Cardiac fibroblast (primary cell): ENCODE measurements around the gene CDSN.
"Not testable (repeated sequence)": the region's sequence is repeated elsewhere in the genome, so short reads cannot be mapped to it uniquely, and the experiment has no call there.

ENCODE experiments used
- DNase-seq, 2 donors: peaks; one replicate each; pipeline versions ENCODE4 v3.0.0 to v3.0.0-alpha.2; 2010; ENCODE audit warnings: low read depth in 2 of 2
- H3K4me3 ChIP-seq, 2 donors: replicated peaks in 1 of 2; 1 replicate in 1 of 2; 2 replicates in 1 of 2; pipeline ENCODE4 v1.5.1; 2011; ENCODE audit warnings: low read depth in 2 of 2, low read length in 2 of 2, mild to moderate bottlenecking in 2 of 2, moderate library complexity in 1 of 2
- TF ChIP-seq, protein P1 (sequence below): IDR thresholded peaks from one replicate; pipeline ENCODE4 v1.5.1; 2011; ENCODE audit warnings: low read depth, mild to moderate bottlenecking, low read length, inconsistent platforms

The CDSN gene

DNA sequence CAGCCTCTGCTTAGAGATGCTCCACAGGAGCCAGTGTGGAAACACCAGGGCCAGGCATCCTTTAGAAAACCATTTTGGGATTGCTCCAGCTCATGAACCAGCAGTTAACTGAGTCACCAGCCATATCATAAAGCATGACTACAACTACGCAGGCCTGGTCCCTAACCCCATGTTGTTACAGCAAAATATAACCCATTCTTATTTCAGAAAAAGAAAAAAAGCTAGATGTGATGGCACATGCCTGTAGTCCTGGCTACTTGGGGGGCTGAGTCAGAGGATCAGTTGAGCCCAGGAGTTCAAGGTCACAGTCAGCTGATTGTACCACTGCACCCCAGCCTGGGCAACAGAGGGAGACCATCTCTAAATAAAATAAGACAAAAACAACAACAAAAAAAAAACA, 44.7 kb downstream of the CDSN start:
- DNase-seq: peak; percentile 52 to 82
- TF ChIP-seq, protein P1, sequence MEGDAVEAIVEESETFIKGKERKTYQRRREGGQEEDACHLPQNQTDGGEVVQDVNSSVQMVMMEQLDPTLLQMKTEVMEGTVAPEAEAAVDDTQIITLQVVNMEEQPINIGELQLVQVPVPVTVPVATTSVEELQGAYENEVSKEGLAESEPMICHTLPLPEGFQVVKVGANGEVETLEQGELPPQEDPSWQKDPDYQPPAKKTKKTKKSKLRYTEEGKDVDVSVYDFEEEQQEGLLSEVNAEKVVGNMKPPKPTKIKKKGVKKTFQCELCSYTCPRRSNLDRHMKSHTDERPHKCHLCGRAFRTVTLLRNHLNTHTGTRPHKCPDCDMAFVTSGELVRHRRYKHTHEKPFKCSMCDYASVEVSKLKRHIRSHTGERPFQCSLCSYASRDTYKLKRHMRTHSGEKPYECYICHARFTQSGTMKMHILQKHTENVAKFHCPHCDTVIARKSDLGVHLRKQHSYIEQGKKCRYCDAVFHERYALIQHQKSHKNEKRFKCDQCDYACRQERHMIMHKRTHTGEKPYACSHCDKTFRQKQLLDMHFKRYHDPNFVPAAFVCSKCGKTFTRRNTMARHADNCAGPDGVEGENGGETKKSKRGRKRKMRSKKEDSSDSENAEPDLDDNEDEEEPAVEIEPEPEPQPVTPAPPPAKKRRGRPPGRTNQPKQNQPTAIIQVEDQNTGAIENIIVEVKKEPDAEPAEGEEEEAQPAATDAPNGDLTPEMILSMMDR: no peak

DNA sequence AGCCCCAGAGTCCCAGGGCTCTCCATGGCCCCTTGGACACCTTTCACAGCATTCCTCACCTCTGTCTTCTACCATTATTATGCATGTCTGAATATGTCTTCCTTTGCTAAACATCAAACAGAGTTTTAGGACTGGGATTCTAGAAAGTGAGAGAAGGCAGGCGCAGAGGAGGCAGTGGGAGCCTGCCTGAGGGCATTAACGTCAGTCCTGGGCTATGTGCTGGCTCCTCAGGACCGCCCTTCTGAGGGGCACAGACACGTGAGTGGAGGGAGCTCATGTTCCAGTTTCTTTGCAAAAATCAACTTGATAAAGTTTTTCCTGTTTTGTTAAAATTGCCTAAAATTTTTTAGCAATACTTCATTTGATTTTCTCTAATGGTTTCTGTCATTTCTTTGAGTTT, 45.8 kb downstream of the CDSN start:
- H3K4me3 ChIP-seq: no peak overlapping the region
- no peak for DNase-seq
- TF ChIP-seq, protein P1: no peak

More for the DNA sequence above, 44.7 kb downstream of the CDSN start:
- H3K4me3 ChIP-seq: no peak overlapping the region

DNA sequence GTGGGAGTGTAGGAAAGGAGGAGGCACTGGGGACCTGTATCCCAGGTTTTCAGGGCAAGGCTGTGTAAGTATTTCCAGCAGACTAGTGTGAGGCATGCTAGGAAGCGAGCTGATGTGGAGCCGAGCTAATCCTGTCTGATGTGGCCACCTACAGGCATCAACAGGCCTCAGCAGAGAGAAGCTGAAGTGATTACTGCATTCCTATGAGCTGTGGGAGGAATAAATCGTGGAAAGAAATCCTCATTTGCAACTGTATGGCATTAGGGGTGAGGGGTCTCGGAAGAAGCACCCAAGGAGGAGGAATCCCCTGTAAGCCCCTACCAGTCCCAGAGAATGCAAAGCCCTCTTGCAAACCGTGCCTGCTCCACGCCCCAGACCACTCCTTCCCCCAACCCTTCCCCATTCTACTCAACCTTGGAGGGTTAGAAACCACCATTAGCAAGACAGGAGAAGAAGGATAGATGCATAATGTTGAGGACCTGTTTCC, 49.5 kb downstream of the CDSN start:
- H3K4me3 ChIP-seq: no peak overlapping the region
- TF ChIP-seq, protein P1: peak; percentile 62
- DNase-seq: peak; percentile 74 to 89

DNA sequence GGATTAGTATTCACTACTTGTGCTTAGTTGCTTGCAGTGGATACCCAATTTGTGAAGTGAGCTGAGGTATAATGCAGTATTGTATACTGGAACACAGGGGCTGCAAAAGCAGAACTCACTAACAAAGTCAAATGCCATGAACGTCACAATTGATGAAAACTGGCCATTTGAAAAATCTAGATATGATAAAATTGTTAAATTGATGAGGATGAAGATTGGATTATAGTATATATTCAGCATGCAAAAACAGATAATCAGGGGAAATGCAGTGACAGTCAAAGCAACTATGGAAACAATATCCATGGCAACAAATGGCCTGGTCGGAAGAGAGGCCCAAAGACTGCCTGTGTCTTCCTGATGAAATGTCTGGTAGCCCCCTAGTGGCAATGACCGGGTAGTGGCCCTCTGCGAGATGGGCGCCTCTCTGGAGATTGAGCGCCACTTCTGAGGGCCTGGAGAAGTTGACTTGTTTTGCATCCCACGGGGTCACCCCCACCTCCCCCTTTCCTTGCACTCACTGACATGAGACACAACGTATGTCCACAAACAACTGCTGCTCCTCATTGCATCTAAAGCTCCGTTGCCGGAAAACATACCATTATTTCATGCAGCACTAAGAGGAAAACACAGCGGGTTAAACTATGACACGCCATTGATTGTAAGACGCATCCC, 51.4 kb downstream of the CDSN start:
- peak; percentile 87 for DNase-seq
- no peak overlapping the region for H3K4me3 ChIP-seq
- TF ChIP-seq, protein P1: peak; percentile 89

DNA sequence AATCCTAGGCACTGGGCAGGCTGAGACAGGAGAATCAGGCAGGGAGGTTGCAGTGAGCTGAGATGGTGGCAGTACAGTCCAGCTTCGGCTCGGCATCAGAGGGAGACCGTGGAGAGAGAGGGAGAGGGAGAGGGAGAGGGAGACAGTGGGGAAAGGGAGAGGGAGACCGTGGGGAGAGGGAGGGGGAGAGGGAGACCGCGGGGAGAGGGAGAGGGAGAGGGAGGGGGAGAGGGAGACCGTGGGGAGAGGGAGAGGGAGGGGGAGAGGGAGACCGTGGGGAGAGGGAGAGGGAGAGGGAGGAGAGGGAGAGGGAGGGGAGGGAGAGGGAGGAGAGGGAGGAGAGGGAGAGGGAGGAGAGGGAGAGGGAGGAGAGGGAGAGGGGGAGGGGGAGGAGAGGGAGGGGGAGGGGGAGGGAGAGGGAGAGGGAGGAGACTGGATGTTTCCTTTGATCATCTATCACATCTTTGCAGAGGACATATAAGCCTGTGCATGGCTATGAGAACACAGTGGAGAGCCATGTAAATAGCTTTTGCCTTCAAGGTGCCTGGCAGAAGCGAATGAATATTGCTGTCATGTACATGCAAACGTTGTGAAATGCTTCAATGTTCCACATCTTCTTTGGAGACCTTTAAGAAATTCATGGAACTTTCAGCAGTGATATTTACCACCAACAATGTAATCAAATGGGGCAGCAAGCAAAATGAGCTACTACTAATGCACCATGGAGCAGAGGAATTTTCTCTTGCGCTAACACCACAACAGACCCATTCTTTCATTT, 52.2 kb downstream of the CDSN start:
- not testable (repeated sequence) for H3K4me3 ChIP-seq, DNase-seq

DNA sequence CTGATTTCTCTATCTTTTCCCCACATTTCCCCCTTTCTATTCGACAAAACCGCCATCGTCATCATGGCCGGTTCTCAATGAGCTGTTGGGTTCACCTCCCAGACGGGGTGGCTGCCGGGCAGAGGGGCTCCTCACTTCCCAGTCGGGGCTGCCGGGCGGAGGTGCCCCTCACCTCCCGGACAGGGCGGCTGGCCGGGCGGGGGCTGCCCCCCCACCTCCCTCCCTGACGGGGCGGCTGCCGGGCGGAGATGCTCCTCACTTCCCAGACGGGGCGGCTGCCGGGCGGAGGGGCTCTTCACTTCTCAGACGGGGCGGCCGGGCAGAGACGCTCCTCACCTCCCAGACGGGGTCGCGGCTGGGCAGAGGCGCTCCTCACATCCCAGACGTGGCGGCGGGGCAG, 53.2 kb downstream of the CDSN start:
- DNase-seq, H3K4me3 ChIP-seq: not testable (repeated sequence)

DNA sequence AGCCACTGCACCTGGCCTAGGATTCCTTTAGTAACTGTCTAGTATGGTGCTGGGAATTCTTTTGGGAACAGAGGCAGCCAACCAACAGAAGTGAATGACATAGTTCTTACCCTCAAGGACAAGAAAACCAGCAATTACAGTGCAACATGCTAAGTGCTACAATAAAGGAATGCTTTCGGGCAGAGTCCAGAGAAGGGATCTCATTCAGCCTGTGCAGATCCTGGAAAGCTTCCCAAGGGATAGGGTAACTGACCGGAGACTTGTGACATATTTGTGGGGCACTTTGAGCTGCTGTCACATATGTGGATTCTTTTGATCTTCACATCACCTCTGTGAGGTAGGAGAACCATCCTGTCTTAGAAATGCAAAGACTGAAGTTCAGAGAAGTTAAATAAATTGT, 54.7 kb downstream of the CDSN start:
- DNase-seq: no peak

More for the DNA sequence above, 54.7 kb downstream of the CDSN start:
- TF ChIP-seq, protein P1: no peak
- H3K4me3 ChIP-seq: no peak overlapping the region
